Panc1 (cell line): ENCODE results near the gene ATXN1.

Experiments used
- POLR2AphosphoS5 ChIP-seq: IDR thresholded peaks from 2 replicates; pipeline ENCODE4 v1.6.1; 2012; ENCODE audit warnings: mild to moderate bottlenecking, low read depth, low read length, moderate library complexity
- TCF7L2 ChIP-seq: IDR thresholded peaks from 2 replicates; pipeline ENCODE4 v1.6.1; 2011; ENCODE audit warnings: mild to moderate bottlenecking, low read depth, low read length, inconsistent platforms
- TF ChIP-seq, protein P1 (sequence below): fragments of 450-650 bp; IDR thresholded peaks from 2 replicates; pipeline ENCODE4 v1.5.1; 2017; ENCODE audit warnings: mild to moderate bottlenecking
- TF ChIP-seq, protein P2 (sequence below), 2 experiments: IDR thresholded peaks; 2 replicates each; pipeline ENCODE4 v1.6.1; 2011 to 2012; ENCODE audit warnings: low read depth in 2 of 2, control low read depth in 1 of 2, low read length in 1 of 2, mild to moderate bottlenecking in 1 of 2, moderate library complexity in 1 of 2; ENCODE audit not compliant: insufficient read depth in 1 of 2

- no peak for TF ChIP-seq TCF7L2
- TF ChIP-seq, protein P1, sequence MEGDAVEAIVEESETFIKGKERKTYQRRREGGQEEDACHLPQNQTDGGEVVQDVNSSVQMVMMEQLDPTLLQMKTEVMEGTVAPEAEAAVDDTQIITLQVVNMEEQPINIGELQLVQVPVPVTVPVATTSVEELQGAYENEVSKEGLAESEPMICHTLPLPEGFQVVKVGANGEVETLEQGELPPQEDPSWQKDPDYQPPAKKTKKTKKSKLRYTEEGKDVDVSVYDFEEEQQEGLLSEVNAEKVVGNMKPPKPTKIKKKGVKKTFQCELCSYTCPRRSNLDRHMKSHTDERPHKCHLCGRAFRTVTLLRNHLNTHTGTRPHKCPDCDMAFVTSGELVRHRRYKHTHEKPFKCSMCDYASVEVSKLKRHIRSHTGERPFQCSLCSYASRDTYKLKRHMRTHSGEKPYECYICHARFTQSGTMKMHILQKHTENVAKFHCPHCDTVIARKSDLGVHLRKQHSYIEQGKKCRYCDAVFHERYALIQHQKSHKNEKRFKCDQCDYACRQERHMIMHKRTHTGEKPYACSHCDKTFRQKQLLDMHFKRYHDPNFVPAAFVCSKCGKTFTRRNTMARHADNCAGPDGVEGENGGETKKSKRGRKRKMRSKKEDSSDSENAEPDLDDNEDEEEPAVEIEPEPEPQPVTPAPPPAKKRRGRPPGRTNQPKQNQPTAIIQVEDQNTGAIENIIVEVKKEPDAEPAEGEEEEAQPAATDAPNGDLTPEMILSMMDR, result no peak
- TF ChIP-seq, protein P2, sequence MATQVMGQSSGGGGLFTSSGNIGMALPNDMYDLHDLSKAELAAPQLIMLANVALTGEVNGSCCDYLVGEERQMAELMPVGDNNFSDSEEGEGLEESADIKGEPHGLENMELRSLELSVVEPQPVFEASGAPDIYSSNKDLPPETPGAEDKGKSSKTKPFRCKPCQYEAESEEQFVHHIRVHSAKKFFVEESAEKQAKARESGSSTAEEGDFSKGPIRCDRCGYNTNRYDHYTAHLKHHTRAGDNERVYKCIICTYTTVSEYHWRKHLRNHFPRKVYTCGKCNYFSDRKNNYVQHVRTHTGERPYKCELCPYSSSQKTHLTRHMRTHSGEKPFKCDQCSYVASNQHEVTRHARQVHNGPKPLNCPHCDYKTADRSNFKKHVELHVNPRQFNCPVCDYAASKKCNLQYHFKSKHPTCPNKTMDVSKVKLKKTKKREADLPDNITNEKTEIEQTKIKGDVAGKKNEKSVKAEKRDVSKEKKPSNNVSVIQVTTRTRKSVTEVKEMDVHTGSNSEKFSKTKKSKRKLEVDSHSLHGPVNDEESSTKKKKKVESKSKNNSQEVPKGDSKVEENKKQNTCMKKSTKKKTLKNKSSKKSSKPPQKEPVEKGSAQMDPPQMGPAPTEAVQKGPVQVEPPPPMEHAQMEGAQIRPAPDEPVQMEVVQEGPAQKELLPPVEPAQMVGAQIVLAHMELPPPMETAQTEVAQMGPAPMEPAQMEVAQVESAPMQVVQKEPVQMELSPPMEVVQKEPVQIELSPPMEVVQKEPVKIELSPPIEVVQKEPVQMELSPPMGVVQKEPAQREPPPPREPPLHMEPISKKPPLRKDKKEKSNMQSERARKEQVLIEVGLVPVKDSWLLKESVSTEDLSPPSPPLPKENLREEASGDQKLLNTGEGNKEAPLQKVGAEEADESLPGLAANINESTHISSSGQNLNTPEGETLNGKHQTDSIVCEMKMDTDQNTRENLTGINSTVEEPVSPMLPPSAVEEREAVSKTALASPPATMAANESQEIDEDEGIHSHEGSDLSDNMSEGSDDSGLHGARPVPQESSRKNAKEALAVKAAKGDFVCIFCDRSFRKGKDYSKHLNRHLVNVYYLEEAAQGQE (IDR thresholded peaks at IDR 0.05; ENCODE audit: insufficient read depth in 1 of 2, low read depth in 2 of 2, low read length in 1 of 2), result no peak
- no peak for TF ChIP-seq POLR2AphosphoS5
Observed at GRCh38 chr6:16493802-16494201, 267.5 kb downstream of the ATXN1 start.
